HepG2 (cell line): ENCODE data around the gene YPEL3. TPM values are rescaled to one million over a fixed set of nuclear protein-coding genes. Genes with fewer than 3 reads are reported as not detected.

Experiments used
- CBX2 ChIP-seq, 2 experiments: fragments of 200-600 bp in 1 of 2; sonication (generic); formaldehyde crosslinking in 1 of 2; IDR thresholded peaks; 2 replicates each; pipeline versions ENCODE4 v1.7.0 to v1.8.1; 2018 to 2022; ENCODE audit warnings: low read depth in 2 of 2, low read length in 1 of 2, mild to moderate bottlenecking in 1 of 2, missing genetic modification reagents in 1 of 2
- CSRNP2 ChIP-seq: sonication (generic); formaldehyde crosslinking; conservative IDR thresholded peaks from 2 replicates; pipeline ENCODE4 v1.8.0; 2022; ENCODE audit warnings: low read depth, missing genetic modification reagents
- DPF2 ChIP-seq: sonication (generic); formaldehyde crosslinking; IDR thresholded peaks from 2 replicates; pipeline ENCODE4 v1.4.0; 2020; ENCODE audit warnings: mild to moderate bottlenecking, low read depth, missing genetic modification reagents, borderline replicate concordance
- E2F5 ChIP-seq: sonication (generic); formaldehyde crosslinking; conservative IDR thresholded peaks from 2 replicates; pipeline ENCODE4 v1.4.0; 2020; ENCODE audit warnings: missing genetic modification reagents
- ETV5 ChIP-seq: IDR thresholded peaks from 2 replicates; pipeline ENCODE4 v1.6.1; 2018; ENCODE audit warnings: missing biosample characterization, missing genetic modification reagents, inconsistent platforms, borderline replicate concordance
- HDAC6 ChIP-seq: fragments of 200-600 bp; sonication (generic); IDR thresholded peaks from 2 replicates; pipeline ENCODE4 v1.7.0; 2017; ENCODE audit warnings: mild to moderate bottlenecking, antibody characterized with exemption, low read length, low read depth
- HNRNPL ChIP-seq: fragments of 200-400 bp; formaldehyde crosslinking; IDR thresholded peaks from 2 replicates; pipeline ENCODE4 v1.6.1; 2017; ENCODE audit warnings: mild to moderate bottlenecking, low read depth, low read length
- MEF2D ChIP-seq: sonication (generic); formaldehyde crosslinking; IDR thresholded peaks from 2 replicates; pipeline ENCODE4 v1.5.1; 2020; ENCODE audit warnings: mild to moderate bottlenecking, missing genetic modification reagents
- MLLT10 ChIP-seq: sonication (generic); formaldehyde crosslinking; IDR thresholded peaks from 2 replicates; pipeline ENCODE4 v1.4.0; 2020; ENCODE audit warnings: missing genetic modification reagents
- MYNN ChIP-seq: sonication (generic); formaldehyde crosslinking; IDR thresholded peaks from 2 replicates; pipeline ENCODE4 v1.4.0; 2020; ENCODE audit warnings: mild to moderate bottlenecking, low read depth, missing genetic modification reagents
- PRDM10 ChIP-seq: sonication (generic); formaldehyde crosslinking; IDR thresholded peaks from 2 replicates; pipeline ENCODE4 v1.4.0; 2020; ENCODE audit warnings: low read depth, missing genetic modification reagents
- SMARCE1 ChIP-seq: fragments of 450-650 bp; IDR thresholded peaks from 2 replicates; pipeline ENCODE4 v1.6.1; 2017; ENCODE audit warnings: borderline replicate concordance
- ZBED4 ChIP-seq: sonication (generic); formaldehyde crosslinking; IDR thresholded peaks from 2 replicates; pipeline ENCODE4 v1.4.0; 2020; ENCODE audit warnings: missing genetic modification reagents, borderline replicate concordance
- ZBTB34 ChIP-seq: sonication (generic); formaldehyde crosslinking; IDR thresholded peaks from 2 replicates; pipeline ENCODE4 v1.8.0; 2022; ENCODE audit warnings: mild to moderate bottlenecking, missing genetic modification reagents
- ZKSCAN1 ChIP-seq: fragments of 150-350 bp; IDR thresholded peaks from 2 replicates; pipeline ENCODE4 v1.6.1; 2014; ENCODE audit warnings: low read length
- ZNF20 ChIP-seq: sonication (generic); formaldehyde crosslinking; IDR thresholded peaks from 2 replicates; pipeline ENCODE4 v1.4.0; 2020; ENCODE audit warnings: mild to moderate bottlenecking, moderate library complexity, missing genetic modification reagents
- polyA plus RNA-seq, 8 experiments: library from polyadenylated mRNA; depleted of rRNA in 3 of 8; stranded (reverse) in 7 of 8; unstranded in 1 of 8; fragments of >200 nt; fragmentation: Illumina TruSeq in 4 of 8; extraction: Trizol in 4 of 8; gene quantifications; 2 replicates each; pipeline versions ENCODE4 v1.2.1 to v1.2.3, GENCODE V29; 2011 to 2016; ENCODE audit warnings: low read depth in 4 of 8, missing spikeins in 1 of 8, mixed read lengths in 1 of 8; ENCODE audit not compliant: insufficient read depth in 1 of 8
- total RNA-seq, 5 experiments: library from RNA; depleted of rRNA; stranded (reverse); fragments of >200 nt; fragmentation: Illumina TruSeq; extraction: Trizol; gene quantifications; 2 replicates each; pipeline ENCODE4 v1.2.3, GENCODE V29; 2016; ENCODE audit warnings: low read depth in 1 of 5

YPEL3 gene
- total and polyA plus RNA-seq, 2 of the 13 experiments (the other 11 are each of a cell fraction or from before 2014, with no cell fraction given), result 5.4 to 47.0 TPM

- no peak for TF ChIP-seq CSRNP2
- peak; percentile 44; the same call in 1 of the 2 replicates for TF ChIP-seq DPF2 (CRISPR knock-in tag)
- peak; percentile 93 for TF ChIP-seq PRDM10
- no peak for TF ChIP-seq CBX2 (IDR thresholded peaks at IDR 0.05; ENCODE audit: low read depth, low read length)
- TF ChIP-seq CBX2 (CRISPR knock-in tag; IDR thresholded peaks at IDR 0.05; ENCODE audit: low read depth), result peak; percentile 53; the same call in 1 of the 2 replicates
- no peak for TF ChIP-seq ZKSCAN1
- TF ChIP-seq HNRNPL, result peak; percentile 60
- no peak for TF ChIP-seq HDAC6
- peak; percentile 97 for TF ChIP-seq ETV5
- TF ChIP-seq ZBTB34, result no peak
- TF ChIP-seq MEF2D (CRISPR knock-in tag), result peak; percentile 85
- no peak for TF ChIP-seq SMARCE1
- TF ChIP-seq ZBED4 (CRISPR knock-in tag), result peak; percentile 93; the same call in 1 of the 2 replicates
- peak; percentile 21; the same call in 1 of the 2 replicates for TF ChIP-seq E2F5 (CRISPR knock-in tag)
- no peak for TF ChIP-seq MLLT10 (CRISPR knock-in tag)
- TF ChIP-seq ZNF20 (CRISPR knock-in tag), result peak; percentile 96; the same call in 1 of the 2 replicates
- TF ChIP-seq MYNN (CRISPR knock-in tag), result peak; percentile 74
These were observed 30.7 kb downstream of the YPEL3 start, which contains the start of gene ALDOA (continued) for GRCh38 chr16:30065102-30065942.
